Thoracic aorta (tissue), 2 donors: ENCODE measurements around the gene CERS4. TPM values are rescaled to one million over a fixed set of nuclear protein-coding genes. Genes with fewer than 3 reads are reported as not detected.

ENCODE experiments used
- ATAC-seq: fragments of 150-250 bp; one replicate; pipeline ENCODE4 v1.8.0; 2017; ENCODE audit warnings: low read depth; ENCODE audit not compliant: insufficient number of reproducible peaks, low FRiP score
- DNase-seq: peaks from one replicate; pipeline ENCODE4 v3.0.0-alpha.2; 2020; ENCODE audit warnings: low spot score
- H3K27ac ChIP-seq, 2 donors: fragments of 200-600 bp; sonication (generic); 1 replicate in 1 of 2; 2 replicates in 1 of 2; pipeline ENCODE4 v1.5.1; 2016; ENCODE audit warnings: mild to moderate bottlenecking in 2 of 2, moderate library complexity in 2 of 2
- H3K27me3 ChIP-seq: fragments of 200-600 bp; sonication (generic); replicated peaks from 2 replicates; pipeline ENCODE4 v1.6.0; 2016; ENCODE audit warnings: mild to moderate bottlenecking; ENCODE audit not compliant: insufficient read depth
- H3K36me3 ChIP-seq: fragments of 200-600 bp; sonication (generic); one replicate; pipeline ENCODE4 v1.5.1; 2016
- H3K4me1 ChIP-seq, 2 donors: fragments of 200-600 bp; sonication (generic); 1 replicate in 1 of 2; 2 replicates in 1 of 2; pipeline versions ENCODE4 v1.5.1 to v1.6.0; 2016; ENCODE audit warnings: low read depth in 2 of 2, mild to moderate bottlenecking in 1 of 2; ENCODE audit not compliant: control insufficient read depth in 1 of 2
- H3K4me3 ChIP-seq: fragments of 200-600 bp; sonication (generic); 2 replicates; pipeline ENCODE4 v1.5.1; 2016; ENCODE audit warnings: mild to moderate bottlenecking
- H3K9me3 ChIP-seq: fragments of 200-600 bp; sonication (generic); 2 replicates; pipeline ENCODE4 v1.5.1; 2016
- total RNA-seq, 2 donors: library from RNA; depleted of rRNA; stranded (reverse); fragments of >200 nt; gene quantifications; one replicate each; pipeline versions ENCODE4 v1.1.0 to v1.2.3, GENCODE V29; 2016
- TF ChIP-seq, protein P1 (sequence below): fragments of 200-600 bp; sonication (generic); IDR thresholded peaks from one replicate; pipeline ENCODE4 v1.5.1; 2019; ENCODE audit warnings: antibody characterized with exemption

Gene CERS4, protein sequence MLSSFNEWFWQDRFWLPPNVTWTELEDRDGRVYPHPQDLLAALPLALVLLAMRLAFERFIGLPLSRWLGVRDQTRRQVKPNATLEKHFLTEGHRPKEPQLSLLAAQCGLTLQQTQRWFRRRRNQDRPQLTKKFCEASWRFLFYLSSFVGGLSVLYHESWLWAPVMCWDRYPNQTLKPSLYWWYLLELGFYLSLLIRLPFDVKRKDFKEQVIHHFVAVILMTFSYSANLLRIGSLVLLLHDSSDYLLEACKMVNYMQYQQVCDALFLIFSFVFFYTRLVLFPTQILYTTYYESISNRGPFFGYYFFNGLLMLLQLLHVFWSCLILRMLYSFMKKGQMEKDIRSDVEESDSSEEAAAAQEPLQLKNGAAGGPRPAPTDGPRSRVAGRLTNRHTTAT
- 10 to 100 TPM; 21.9 to 29.7 TPM for total RNA-seq

DNA sequence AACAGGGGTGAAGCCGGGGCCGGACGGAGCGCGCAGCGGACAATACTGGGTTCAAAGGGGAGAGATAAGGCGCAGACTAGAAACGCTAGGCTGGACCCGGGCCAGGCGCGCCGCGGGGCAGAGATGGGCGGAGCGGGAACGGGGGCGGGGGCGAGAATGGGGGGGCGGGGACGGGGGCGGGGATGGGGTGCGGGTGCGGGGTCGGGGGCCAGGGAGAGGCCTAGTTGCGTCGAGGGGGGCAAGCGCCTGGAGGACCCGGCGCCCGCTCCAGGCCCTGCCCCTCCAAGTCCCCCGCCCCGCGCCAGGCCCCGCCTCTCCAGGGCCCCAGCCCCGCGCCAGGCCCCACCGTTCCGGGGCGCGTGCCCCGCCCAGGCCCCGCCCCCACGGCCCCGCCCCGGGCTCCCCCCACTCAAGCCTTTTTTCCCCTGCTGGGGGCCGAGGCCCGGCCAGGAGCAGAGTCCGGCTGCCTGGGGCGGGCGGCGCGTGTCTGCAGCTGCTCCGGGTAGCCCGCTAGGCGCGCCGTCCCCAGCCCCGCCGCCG lies at the start of gene CERS4:
Gene CERS4 (plus strand): TSS at position 449 of the 540 bp plus-strand sequence. CDS start 41,707 bp downstream, outside the sequence.
- no peaks in the 10 kb centered on the region for H3K9me3 ChIP-seq
- no peak for ATAC-seq
- H3K36me3 ChIP-seq = no peaks in the 10 kb centered on the region
- H3K4me1 ChIP-seq = peaks cover 4 to 21% of the 10 kb centered on the region in 2 donors
- TF ChIP-seq, protein P1, sequence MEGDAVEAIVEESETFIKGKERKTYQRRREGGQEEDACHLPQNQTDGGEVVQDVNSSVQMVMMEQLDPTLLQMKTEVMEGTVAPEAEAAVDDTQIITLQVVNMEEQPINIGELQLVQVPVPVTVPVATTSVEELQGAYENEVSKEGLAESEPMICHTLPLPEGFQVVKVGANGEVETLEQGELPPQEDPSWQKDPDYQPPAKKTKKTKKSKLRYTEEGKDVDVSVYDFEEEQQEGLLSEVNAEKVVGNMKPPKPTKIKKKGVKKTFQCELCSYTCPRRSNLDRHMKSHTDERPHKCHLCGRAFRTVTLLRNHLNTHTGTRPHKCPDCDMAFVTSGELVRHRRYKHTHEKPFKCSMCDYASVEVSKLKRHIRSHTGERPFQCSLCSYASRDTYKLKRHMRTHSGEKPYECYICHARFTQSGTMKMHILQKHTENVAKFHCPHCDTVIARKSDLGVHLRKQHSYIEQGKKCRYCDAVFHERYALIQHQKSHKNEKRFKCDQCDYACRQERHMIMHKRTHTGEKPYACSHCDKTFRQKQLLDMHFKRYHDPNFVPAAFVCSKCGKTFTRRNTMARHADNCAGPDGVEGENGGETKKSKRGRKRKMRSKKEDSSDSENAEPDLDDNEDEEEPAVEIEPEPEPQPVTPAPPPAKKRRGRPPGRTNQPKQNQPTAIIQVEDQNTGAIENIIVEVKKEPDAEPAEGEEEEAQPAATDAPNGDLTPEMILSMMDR = no peak
- no peaks in the 10 kb centered on the region for H3K27me3 ChIP-seq
- no peak for DNase-seq
- peak within 1 kb of the TSS; percentile 85 for H3K4me3 ChIP-seq
- H3K27ac ChIP-seq = peak within 1 kb of the TSS in 1 of 2 donors; percentile 40

DNA sequence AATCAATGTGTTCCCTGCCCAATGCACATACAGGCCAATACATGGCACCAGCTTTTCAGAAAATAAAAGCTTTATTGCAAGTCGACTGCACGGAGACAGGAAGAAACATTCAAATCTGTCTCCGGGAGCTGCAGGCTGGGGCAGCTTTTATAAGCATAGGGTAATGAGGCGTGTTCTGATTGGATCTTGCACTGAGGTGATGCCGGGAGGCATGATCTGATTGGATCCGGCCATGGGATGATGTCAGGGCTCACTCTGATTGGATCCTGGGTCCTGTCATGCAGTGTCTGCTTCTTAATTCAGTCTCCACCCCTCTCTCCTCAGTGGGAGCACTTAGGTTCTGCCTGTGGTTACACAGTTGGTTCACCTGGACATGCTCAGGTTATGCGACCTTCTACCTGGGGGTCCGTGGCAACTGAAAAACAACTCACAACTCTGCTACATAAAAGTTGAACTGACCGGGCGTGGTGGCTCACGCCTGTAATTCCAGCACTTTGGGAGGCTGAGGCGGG lies 48.0 kb upstream of the CERS4 start:
- Histone ChIP-seq H3K4me3 (no peak overlapping the region), H3K9me3 (no peaks in the 10 kb centered on the region), H3K27me3 (no peaks in the 10 kb centered on the region), H3K36me3 (no peaks in the 10 kb centered on the region), H3K4me1 (no peaks in the 10 kb centered on the region), H3K27ac (no peak overlapping the region)
- DNase-seq (no peak), ATAC-seq (no peak)
- TF ChIP-seq, protein P1 = no peak

DNA sequence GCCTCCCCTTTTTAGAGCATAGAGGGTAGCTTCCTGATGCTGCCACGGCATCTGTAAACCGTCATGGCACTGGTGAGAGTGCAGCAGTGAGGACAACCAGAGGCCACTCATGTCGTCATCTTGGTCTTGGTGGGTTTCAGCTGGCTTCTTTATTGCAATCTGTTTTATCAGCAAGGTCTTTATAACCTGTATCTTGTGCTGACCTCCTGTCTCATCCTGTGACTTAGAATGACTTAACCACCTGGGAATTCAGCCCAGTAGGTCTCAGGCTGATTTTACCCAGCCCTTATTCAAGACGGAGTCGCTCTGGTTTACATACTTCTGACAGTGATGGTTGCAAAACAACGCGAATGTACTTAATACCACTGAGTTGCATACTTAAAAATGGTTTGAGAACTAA lies 45.4 kb upstream of the CERS4 start:
- no peaks in the 10 kb centered on the region for H3K36me3 ChIP-seq
- DNase-seq (no peak), ATAC-seq (no peak)
- no peaks in the 10 kb centered on the region for H3K4me1 ChIP-seq
- TF ChIP-seq, protein P1 = no peak
- H3K9me3 ChIP-seq = no peaks in the 10 kb centered on the region
- H3K4me3 ChIP-seq = no peak overlapping the region
- H3K27me3 ChIP-seq = no peaks in the 10 kb centered on the region
- H3K27ac ChIP-seq = no peak overlapping the region

DNA sequence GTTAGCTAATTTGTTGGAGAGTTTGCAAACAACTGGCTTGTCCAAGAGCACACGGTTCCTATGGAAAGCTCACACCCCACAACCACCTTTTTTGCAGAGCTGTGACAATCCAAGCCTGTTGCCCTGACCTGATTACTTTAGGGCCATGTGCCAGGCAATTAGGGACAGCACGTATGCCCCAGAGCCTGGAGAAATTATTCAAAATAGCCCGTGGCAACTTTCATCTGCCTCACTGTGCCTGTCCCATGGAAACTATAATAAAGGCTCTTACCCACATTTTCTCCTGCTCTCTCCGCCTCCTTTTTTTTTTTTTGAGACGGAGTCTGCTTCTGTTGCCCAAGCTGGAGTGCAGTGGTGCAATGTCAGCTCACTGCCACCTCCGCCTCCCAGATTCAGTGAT lies 41.2 kb upstream of the CERS4 start:
- no peaks in the 10 kb centered on the region for H3K27me3 ChIP-seq
- H3K36me3 ChIP-seq = no peaks in the 10 kb centered on the region
- H3K4me1 ChIP-seq = no peaks in the 10 kb centered on the region
- H3K27ac ChIP-seq = no peak overlapping the region
- no peaks in the 10 kb centered on the region for H3K9me3 ChIP-seq
- ATAC-seq (no peak), DNase-seq (no peak)
- H3K4me3 ChIP-seq = no peak overlapping the region
- TF ChIP-seq, protein P1 = no peak

DNA sequence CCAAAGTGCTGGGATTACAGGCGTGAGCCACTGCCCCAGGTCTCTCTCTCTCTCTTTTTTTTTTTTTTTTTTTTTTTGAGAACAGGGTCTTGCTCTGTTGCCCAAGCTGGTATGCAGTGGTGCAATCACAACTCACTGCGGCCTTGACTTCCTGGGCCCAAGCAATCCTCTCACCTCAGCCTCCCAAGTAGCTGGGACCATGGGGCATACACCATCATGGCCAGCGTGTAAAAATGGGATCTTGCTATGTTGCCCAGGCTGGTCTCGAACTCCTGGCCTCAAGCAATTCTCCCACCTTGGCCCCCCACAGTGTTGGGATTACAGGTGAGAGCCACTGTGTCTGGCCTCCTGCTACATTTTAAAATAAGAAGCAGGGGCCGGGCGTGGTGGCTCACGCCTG lies 40.6 kb upstream of the CERS4 start:
- ATAC-seq (no peak), DNase-seq (no peak)
- no peak overlapping the region for H3K27ac ChIP-seq
- H3K27me3 ChIP-seq = no peaks in the 10 kb centered on the region
- no peaks in the 10 kb centered on the region for H3K9me3 ChIP-seq
- no peaks in the 10 kb centered on the region for H3K4me1 ChIP-seq
- TF ChIP-seq, protein P1 = no peak
- H3K36me3 ChIP-seq = no peaks in the 10 kb centered on the region
- no peak overlapping the region for H3K4me3 ChIP-seq
